H1 (cell line): ENCODE data around the gene KBTBD12. TPM values are rescaled to one million over a fixed set of nuclear protein-coding genes. Genes with fewer than 3 reads are reported as not detected.

Experiments
- POLR2A ChIP-seq, 2 experiments: IDR thresholded peaks; 1 replicate in 1 of 2; 2 replicates in 1 of 2; pipeline ENCODE4 v1.6.1; 2011; ENCODE audit warnings: low read depth in 2 of 2, low read length in 2 of 2, mild to moderate bottlenecking in 2 of 2; ENCODE audit errors: control extremely low read depth in 1 of 2
- RAD21 ChIP-seq, 2 experiments: IDR thresholded peaks in 1 of 2; conservative IDR thresholded peaks in 1 of 2; 2 replicates each; pipeline ENCODE4 v1.6.1; 2011; ENCODE audit warnings: low read depth in 2 of 2, low read length in 2 of 2, improper control_type of control experiment in 1 of 2, inconsistent platforms in 1 of 2, mild to moderate bottlenecking in 1 of 2, moderate library complexity in 1 of 2
- polyA plus RNA-seq, 7 experiments: library from polyadenylated mRNA; depleted of rRNA in 3 of 7; stranded (reverse) in 5 of 7; unstranded in 2 of 7; fragments of >200 nt in 5 of 7; fragments of 200-250 nt in 2 of 7; gene quantifications; 1 replicate in 5 of 7; 2 replicates in 1 of 7; 4 replicates in 1 of 7; pipeline versions ENCODE4 v1.2.1 to v1.2.3, GENCODE V29; 2011 to 2013; ENCODE audit warnings: missing spikeins in 2 of 7, mixed read lengths in 2 of 7
- total RNA-seq: library from RNA; stranded (reverse); fragmentation: NEBNext Ultra II Directional; extraction: Animal tissue kit (Norgen Biotek cat#: 25700); gene quantifications from 2 replicates; pipeline ENCODE4 v1.2.1, GENCODE V29; 2021
- TF ChIP-seq, protein P1 (sequence below): fragments of 300-600 bp; sonication (generic); IDR thresholded peaks from 2 replicates; pipeline ENCODE4 v1.7.1; 2012; ENCODE audit warnings: low read length, moderate library complexity, mild to moderate bottlenecking, inconsistent platforms; ENCODE audit not compliant: insufficient replicate concordance

The KBTBD12 gene
- total and polyA plus RNA-seq, 2 of the 8 experiments (the other 6 are each of a cell fraction or from before 2014, with no cell fraction given) = 0.33 to 0.63 TPM

DNA sequence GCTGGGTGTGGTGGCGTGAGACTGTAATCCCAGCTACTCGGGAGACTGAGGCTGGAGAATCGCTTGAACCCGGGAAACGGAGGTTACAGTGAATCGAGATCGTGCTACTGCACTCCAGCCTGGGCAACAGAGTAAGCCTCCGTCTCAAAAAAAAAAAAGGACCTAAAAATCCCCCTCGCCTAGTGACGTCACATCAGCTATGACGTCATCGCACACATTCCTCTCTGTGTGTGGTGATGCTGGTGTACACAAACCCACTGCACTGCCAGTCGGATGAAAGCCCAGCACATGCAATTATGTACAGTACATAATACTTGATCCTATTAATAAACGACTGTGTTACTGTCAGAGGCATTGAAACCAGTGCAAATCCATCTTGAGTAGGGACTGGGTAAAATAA, 97.0 kb downstream of the KBTBD12 start (continued):
- TF ChIP-seq, protein P1, sequence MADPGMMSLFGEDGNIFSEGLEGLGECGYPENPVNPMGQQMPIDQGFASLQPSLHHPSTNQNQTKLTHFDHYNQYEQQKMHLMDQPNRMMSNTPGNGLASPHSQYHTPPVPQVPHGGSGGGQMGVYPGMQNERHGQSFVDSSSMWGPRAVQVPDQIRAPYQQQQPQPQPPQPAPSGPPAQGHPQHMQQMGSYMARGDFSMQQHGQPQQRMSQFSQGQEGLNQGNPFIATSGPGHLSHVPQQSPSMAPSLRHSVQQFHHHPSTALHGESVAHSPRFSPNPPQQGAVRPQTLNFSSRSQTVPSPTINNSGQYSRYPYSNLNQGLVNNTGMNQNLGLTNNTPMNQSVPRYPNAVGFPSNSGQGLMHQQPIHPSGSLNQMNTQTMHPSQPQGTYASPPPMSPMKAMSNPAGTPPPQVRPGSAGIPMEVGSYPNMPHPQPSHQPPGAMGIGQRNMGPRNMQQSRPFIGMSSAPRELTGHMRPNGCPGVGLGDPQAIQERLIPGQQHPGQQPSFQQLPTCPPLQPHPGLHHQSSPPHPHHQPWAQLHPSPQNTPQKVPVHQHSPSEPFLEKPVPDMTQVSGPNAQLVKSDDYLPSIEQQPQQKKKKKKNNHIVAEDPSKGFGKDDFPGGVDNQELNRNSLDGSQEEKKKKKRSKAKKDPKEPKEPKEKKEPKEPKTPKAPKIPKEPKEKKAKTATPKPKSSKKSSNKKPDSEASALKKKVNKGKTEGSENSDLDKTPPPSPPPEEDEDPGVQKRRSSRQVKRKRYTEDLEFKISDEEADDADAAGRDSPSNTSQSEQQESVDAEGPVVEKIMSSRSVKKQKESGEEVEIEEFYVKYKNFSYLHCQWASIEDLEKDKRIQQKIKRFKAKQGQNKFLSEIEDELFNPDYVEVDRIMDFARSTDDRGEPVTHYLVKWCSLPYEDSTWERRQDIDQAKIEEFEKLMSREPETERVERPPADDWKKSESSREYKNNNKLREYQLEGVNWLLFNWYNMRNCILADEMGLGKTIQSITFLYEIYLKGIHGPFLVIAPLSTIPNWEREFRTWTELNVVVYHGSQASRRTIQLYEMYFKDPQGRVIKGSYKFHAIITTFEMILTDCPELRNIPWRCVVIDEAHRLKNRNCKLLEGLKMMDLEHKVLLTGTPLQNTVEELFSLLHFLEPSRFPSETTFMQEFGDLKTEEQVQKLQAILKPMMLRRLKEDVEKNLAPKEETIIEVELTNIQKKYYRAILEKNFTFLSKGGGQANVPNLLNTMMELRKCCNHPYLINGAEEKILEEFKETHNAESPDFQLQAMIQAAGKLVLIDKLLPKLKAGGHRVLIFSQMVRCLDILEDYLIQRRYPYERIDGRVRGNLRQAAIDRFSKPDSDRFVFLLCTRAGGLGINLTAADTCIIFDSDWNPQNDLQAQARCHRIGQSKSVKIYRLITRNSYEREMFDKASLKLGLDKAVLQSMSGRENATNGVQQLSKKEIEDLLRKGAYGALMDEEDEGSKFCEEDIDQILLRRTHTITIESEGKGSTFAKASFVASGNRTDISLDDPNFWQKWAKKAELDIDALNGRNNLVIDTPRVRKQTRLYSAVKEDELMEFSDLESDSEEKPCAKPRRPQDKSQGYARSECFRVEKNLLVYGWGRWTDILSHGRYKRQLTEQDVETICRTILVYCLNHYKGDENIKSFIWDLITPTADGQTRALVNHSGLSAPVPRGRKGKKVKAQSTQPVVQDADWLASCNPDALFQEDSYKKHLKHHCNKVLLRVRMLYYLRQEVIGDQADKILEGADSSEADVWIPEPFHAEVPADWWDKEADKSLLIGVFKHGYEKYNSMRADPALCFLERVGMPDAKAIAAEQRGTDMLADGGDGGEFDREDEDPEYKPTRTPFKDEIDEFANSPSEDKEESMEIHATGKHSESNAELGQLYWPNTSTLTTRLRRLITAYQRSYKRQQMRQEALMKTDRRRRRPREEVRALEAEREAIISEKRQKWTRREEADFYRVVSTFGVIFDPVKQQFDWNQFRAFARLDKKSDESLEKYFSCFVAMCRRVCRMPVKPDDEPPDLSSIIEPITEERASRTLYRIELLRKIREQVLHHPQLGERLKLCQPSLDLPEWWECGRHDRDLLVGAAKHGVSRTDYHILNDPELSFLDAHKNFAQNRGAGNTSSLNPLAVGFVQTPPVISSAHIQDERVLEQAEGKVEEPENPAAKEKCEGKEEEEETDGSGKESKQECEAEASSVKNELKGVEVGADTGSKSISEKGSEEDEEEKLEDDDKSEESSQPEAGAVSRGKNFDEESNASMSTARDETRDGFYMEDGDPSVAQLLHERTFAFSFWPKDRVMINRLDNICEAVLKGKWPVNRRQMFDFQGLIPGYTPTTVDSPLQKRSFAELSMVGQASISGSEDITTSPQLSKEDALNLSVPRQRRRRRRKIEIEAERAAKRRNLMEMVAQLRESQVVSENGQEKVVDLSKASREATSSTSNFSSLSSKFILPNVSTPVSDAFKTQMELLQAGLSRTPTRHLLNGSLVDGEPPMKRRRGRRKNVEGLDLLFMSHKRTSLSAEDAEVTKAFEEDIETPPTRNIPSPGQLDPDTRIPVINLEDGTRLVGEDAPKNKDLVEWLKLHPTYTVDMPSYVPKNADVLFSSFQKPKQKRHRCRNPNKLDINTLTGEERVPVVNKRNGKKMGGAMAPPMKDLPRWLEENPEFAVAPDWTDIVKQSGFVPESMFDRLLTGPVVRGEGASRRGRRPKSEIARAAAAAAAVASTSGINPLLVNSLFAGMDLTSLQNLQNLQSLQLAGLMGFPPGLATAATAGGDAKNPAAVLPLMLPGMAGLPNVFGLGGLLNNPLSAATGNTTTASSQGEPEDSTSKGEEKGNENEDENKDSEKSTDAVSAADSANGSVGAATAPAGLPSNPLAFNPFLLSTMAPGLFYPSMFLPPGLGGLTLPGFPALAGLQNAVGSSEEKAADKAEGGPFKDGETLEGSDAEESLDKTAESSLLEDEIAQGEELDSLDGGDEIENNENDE = no peak
- no peak for TF ChIP-seq RAD21 (IDR thresholded peaks at IDR 0.05 in 1 of 2, conservative IDR thresholded peaks at IDR 0.05 in 1 of 2; ENCODE audit: low read depth in 2 of 2, low read length in 2 of 2)
- no peak for TF ChIP-seq POLR2A (IDR thresholded peaks at IDR 0.05; ENCODE audit: control extremely low read depth in 1 of 2, low read depth in 2 of 2, low read length in 2 of 2)
